GM23248 (cell line): Measurements from ENCODE around the gene DEFB129. TPM values are rescaled to one million over a fixed set of nuclear protein-coding genes. Genes with fewer than 3 reads are reported as not detected.

Source experiments
- DNase-seq: peaks from one replicate; pipeline ENCODE4 v3.0.0-alpha.2; 2015
- H2AFZ ChIP-seq: fragments of 200-600 bp; sonication (generic); 2 replicates; pipeline ENCODE4 v1.6.1; 2016; ENCODE audit warnings: antibody characterized with exemption
- H3F3A ChIP-seq: fragments of 200-600 bp; sonication (generic); 2 replicates; pipeline ENCODE4 v1.6.1; 2016; ENCODE audit warnings: mild to moderate bottlenecking, antibody characterized with exemption, mixed run types; ENCODE audit not compliant: insufficient read depth
- H3K27ac ChIP-seq: fragments of 200-600 bp; sonication (generic); 2 replicates; pipeline ENCODE4 v1.5.1; 2016; ENCODE audit warnings: mild to moderate bottlenecking
- H3K27me3 ChIP-seq: fragments of 200-600 bp; sonication (generic); replicated peaks from 2 replicates; pipeline ENCODE4 v1.6.1; 2016; ENCODE audit warnings: mild to moderate bottlenecking; ENCODE audit not compliant: insufficient read depth
- H3K36me3 ChIP-seq: fragments of 200-600 bp; sonication (generic); 2 replicates; pipeline ENCODE4 v1.6.1; 2016; ENCODE audit warnings: low read depth, mild to moderate bottlenecking
- H3K4me1 ChIP-seq: fragments of 200-600 bp; sonication (generic); 2 replicates; pipeline ENCODE4 v1.6.1; 2016; ENCODE audit warnings: mild to moderate bottlenecking; ENCODE audit not compliant: insufficient read depth
- H3K4me2 ChIP-seq: fragments of 200-600 bp; sonication (generic); one replicate; pipeline ENCODE4 v1.6.1; 2016; ENCODE audit warnings: mild to moderate bottlenecking; ENCODE audit not compliant: unreplicated experiment
- H3K4me3 ChIP-seq: fragments of 200-600 bp; sonication (generic); 2 replicates; pipeline ENCODE4 v1.5.1; 2016; ENCODE audit warnings: mild to moderate bottlenecking
- H3K79me2 ChIP-seq: fragments of 200-600 bp; sonication (generic); 2 replicates; pipeline ENCODE4 v1.6.1; 2016; ENCODE audit warnings: mild to moderate bottlenecking; ENCODE audit not compliant: insufficient read depth
- H3K9ac ChIP-seq: fragments of 200-600 bp; sonication (generic); 2 replicates; pipeline ENCODE4 v1.6.1; 2016; ENCODE audit warnings: mild to moderate bottlenecking
- H3K9me2 ChIP-seq: fragments of 200-600 bp; sonication (generic); 2 replicates; pipeline ENCODE4 v1.6.1; 2016; ENCODE audit warnings: mixed run types, mild to moderate bottlenecking, moderate library complexity; ENCODE audit not compliant: insufficient read depth
- H3K9me3 ChIP-seq: fragments of 200-600 bp; sonication (generic); one replicate; pipeline ENCODE4 v1.6.1; 2017; ENCODE audit warnings: low read depth
- H4K20me1 ChIP-seq: fragments of 200-600 bp; sonication (generic); 2 replicates; pipeline ENCODE4 v1.6.0; 2016; ENCODE audit not compliant: insufficient read depth
- EZH2 ChIP-seq: fragments of 200-600 bp; sonication (generic); IDR thresholded peaks from 2 replicates; pipeline ENCODE4 v1.6.1; 2018; ENCODE audit warnings: antibody characterized with exemption, mild to moderate bottlenecking; ENCODE audit not compliant: insufficient read depth, poor library complexity, severe bottlenecking
- EZH2phosphoT487 ChIP-seq: fragments of 200-600 bp; sonication (generic); IDR thresholded peaks from 2 replicates; pipeline ENCODE4 v1.6.1; 2018; ENCODE audit warnings: antibody characterized with exemption, moderate library complexity, mild to moderate bottlenecking, low read depth; ENCODE audit not compliant: insufficient read depth
- WGBS, 2 experiments: methylation state at CpG; one replicate each; pipeline ENCODE4 v1.1.6; 2015 to 2017; ENCODE audit warnings: low lambda C conversion rate in 2 of 2, low coverage in 1 of 2; ENCODE audit errors: missing lambda C conversion rate in 2 of 2; 5-methylcytosine and 5-hydroxymethylcytosine counted together
- in situ Hi-C: fragments of 300-500 bp; cut with MboI; formaldehyde crosslinking; loops from 2 replicates; pipeline ENCODE4 v1.15.0; 2020
- polyA plus RNA-seq: library from polyadenylated mRNA; unstranded; fragments of >200 nt; fragmentation: Nextera tagmentation; extraction: Ambion mirVana; gene quantifications from 2 replicates; pipeline ENCODE4 v1.2.1, GENCODE V29; 2016
- total RNA-seq: library from RNA; depleted of rRNA; stranded (reverse); fragments of >200 nt; shearing (Covaris generic); gene quantifications from 2 replicates; pipeline ENCODE4 v1.2.3, GENCODE V29; 2014

Gene DEFB129
- total and polyA plus RNA-seq, 2 experiments from 2014 or later = not detected

DNA sequence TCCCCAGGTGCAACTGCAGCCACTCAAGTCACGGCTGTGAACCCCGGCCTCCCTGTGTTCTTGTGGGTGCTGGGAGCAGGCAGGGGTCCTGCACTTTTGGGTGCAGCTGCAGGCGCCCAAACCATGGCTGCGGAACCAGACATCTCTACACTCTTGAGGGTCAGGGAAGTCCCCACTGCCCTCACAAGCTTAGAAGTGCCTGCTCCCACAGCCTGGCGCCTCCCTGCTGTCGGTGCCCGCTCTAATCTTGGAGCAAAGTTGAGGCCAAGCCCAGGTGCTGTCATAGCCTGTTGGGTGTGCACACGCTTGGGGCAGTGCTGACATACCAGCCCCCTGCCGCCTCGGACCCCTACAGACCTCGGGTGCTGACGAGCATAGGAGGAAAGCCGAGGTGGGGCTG, 36.6 kb downstream of the DEFB129 start:
- H3K9ac ChIP-seq = no peak overlapping the region
- no peak overlapping the region for H3K4me3 ChIP-seq
- in situ Hi-C loops = no loop called here
- H3K4me2 ChIP-seq = no peak overlapping the region
- H3K9me3 ChIP-seq = no peaks in the 10 kb centered on the region
- no peaks in the 10 kb centered on the region for H4K20me1 ChIP-seq
- no peaks in the 10 kb centered on the region for H3K79me2 ChIP-seq
- TF ChIP-seq EZH2 (no peak), EZH2phosphoT487 (no peak)
- H3K4me1 ChIP-seq = no peaks in the 10 kb centered on the region
- H3K36me3 ChIP-seq = no peaks in the 10 kb centered on the region
- H3K9me2 ChIP-seq = no peaks in the 10 kb centered on the region
- H3K27ac ChIP-seq = no peak overlapping the region
- H2AFZ ChIP-seq = no peak overlapping the region
- no peaks in the 10 kb centered on the region for H3F3A ChIP-seq
- 59 to 64% methylated on average over 13 of the region's 13 CpGs for WGBS, 2 experiments
- peaks cover 20% of the 10 kb centered on the region; the same call in 1 of the 2 replicates for H3K27me3 ChIP-seq
- DNase-seq = no peak

GRCh38 chr20:266596-267562, 39.8 kb downstream of the DEFB129 start:
- Histone ChIP-seq H3K9ac (peak overlapping the region; percentile 48; the same call in 1 of the 2 replicates), H3K4me1 (no peaks in the 10 kb centered on the region), H3K4me3 (peak overlapping the region; percentile 70), H3K27me3 (peaks cover 9% of the 10 kb centered on the region; the same call in 1 of the 2 replicates), H3K9me2 (no peaks in the 10 kb centered on the region), H3K4me2 (peak overlapping the region; percentile 84), H3K36me3 (no peaks in the 10 kb centered on the region), H2AFZ (peak overlapping the region; percentile 89), H3K27ac (no peak overlapping the region), H4K20me1 (no peaks in the 10 kb centered on the region), H3F3A (no peaks in the 10 kb centered on the region), H3K9me3 (no peaks in the 10 kb centered on the region), H3K79me2 (no peaks in the 10 kb centered on the region)
- in situ Hi-C loops = no loop called here
- DNase-seq = peak; percentile 83
- WGBS, 2 experiments = 4 to 5% methylated on average over 39 to 43 of the region's 43 CpGs
- TF ChIP-seq EZH2phosphoT487 (no peak), EZH2 (no peak)

DNA sequence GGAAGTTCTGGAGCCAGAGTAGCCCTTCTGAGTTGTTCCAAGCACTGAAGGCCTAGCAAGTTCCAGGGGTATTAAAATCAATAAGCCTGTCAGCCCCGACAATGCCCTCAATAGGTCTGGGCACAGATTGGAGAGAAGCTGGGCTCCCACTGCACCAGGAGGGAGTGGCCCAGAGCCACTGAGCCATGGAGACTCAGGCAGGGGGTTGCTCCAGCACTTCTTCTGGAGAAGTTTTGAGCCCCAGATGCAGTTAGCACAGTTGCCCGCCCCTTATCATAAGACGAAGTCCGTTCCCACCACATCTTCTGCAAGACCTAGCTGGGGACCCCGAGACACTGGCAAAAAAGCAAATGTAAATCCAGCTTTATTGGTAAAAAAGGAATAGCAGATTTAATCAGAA, 43.5 kb downstream of the DEFB129 start:
- H3K4me3 ChIP-seq = no peak overlapping the region
- H3K27me3 ChIP-seq = no peaks in the 10 kb centered on the region
- H4K20me1 ChIP-seq = no peaks in the 10 kb centered on the region
- H3K36me3 ChIP-seq = no peaks in the 10 kb centered on the region
- H3K79me2 ChIP-seq = no peaks in the 10 kb centered on the region
- no peak overlapping the region for H3K4me2 ChIP-seq
- no peak overlapping the region for H3K27ac ChIP-seq
- H2AFZ ChIP-seq = no peak overlapping the region
- in situ Hi-C loops = no loop called here
- no peak for DNase-seq
- no peaks in the 10 kb centered on the region for H3K9me2 ChIP-seq
- WGBS, 2 experiments = 69 to 73% methylated on average over 5 of the region's 5 CpGs
- H3K4me1 ChIP-seq = no peaks in the 10 kb centered on the region
- no peaks in the 10 kb centered on the region for H3K9me3 ChIP-seq
- TF ChIP-seq EZH2 = no peak
- no peak for TF ChIP-seq EZH2phosphoT487
- H3K9ac ChIP-seq = no peak overlapping the region
- H3F3A ChIP-seq = no peaks in the 10 kb centered on the region

DNA sequence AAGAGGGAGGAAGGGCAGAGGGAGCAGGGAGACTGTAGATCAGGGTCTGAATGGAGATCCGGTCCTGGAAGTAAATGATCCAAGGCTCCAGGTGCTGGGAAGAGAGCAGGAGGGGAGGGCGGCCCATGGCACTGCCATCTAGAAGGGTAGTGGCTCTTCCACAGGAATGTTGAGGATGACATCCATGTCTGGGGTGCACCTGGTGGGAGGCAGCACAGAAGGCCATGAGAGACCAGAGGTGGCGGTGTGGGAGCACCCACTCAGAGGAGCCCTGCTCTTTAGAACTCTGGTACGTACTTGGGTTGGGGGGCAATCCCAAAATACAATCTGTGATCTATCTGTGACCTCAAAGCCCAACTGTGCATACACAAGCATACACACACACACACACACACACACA, 44.0 kb downstream of the DEFB129 start:
- in situ Hi-C loops = no loop called here
- no peaks in the 10 kb centered on the region for H3K79me2 ChIP-seq
- TF ChIP-seq EZH2phosphoT487 = no peak
- TF ChIP-seq EZH2 = no peak
- WGBS, 2 experiments = 69 to 85% methylated on average over 3 to 4 of the region's 4 CpGs
- H3K36me3 ChIP-seq = no peaks in the 10 kb centered on the region
- H2AFZ ChIP-seq = no peak overlapping the region
- no peaks in the 10 kb centered on the region for H3K9me3 ChIP-seq
- H3K27ac ChIP-seq = no peak overlapping the region
- H3K4me1 ChIP-seq = no peaks in the 10 kb centered on the region
- H3F3A ChIP-seq = no peaks in the 10 kb centered on the region
- no peaks in the 10 kb centered on the region for H3K27me3 ChIP-seq
- no peak overlapping the region for H3K9ac ChIP-seq
- no peak for DNase-seq
- H4K20me1 ChIP-seq = no peaks in the 10 kb centered on the region
- H3K4me3 ChIP-seq = no peak overlapping the region
- no peak overlapping the region for H3K4me2 ChIP-seq
- H3K9me2 ChIP-seq = no peaks in the 10 kb centered on the region
